SK-MEL-5 (cell line): ENCODE results near the gene XRCC6. TPM values are rescaled to one million over a fixed set of nuclear protein-coding genes. Genes with fewer than 3 reads are reported as not detected.
"Not testable (repeated sequence)": the region's sequence is repeated elsewhere in the genome, so short reads cannot be mapped to it uniquely, and the experiment has no call there.

Source experiments
- DNase-seq: peaks from one replicate; pipeline ENCODE4 v3.0.0-alpha.2; 2016; ENCODE audit warnings: low read depth, low spot score
- in situ Hi-C: cut with HindIII; loops from 2 replicates; pipeline ENCODE4 v1.10.0; 2016; ENCODE audit warnings: low sequenced_read_pairs, high pct_unique_total_duplicates, low pct_unique_long_range_greater_than_20kb
- total RNA-seq: library from RNA; depleted of rRNA; stranded (reverse); fragments of >200 nt; shearing (Covaris generic); gene quantifications from 2 replicates; pipeline ENCODE4 v1.2.3, GENCODE V29; 2014

Gene XRCC6
- total RNA-seq, 1 experiment from 2014 or later: 584 TPM

GRCh38 chr22:41595703-41596102, 25.4 kb upstream of the XRCC6 start:
- no peak for DNase-seq
- in situ Hi-C loops: no loop called here

- DNase-seq: peak; percentile 78
- in situ Hi-C loops: no loop called here
These were observed 24.1 kb upstream of the XRCC6 start for GRCh38 chr22:41596776-41597634.

DNA sequence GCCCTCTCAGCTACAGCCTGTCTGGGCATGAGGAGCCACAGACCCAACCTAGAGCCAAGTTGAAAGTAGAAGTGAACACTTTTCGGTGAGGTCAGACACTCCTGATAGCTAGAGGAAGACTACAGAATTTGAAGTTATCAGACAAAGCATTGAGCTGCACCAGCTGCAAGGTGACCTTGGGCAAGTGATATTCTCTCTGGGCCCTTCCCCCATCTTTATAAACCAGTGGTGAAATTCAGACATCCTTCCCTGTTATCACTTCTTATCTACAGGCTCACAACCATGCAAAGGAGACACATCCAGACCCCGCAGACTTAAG, 23.5 kb upstream of the XRCC6 start:
- in situ Hi-C loops: no loop called here
- DNase-seq: no peak

DNA sequence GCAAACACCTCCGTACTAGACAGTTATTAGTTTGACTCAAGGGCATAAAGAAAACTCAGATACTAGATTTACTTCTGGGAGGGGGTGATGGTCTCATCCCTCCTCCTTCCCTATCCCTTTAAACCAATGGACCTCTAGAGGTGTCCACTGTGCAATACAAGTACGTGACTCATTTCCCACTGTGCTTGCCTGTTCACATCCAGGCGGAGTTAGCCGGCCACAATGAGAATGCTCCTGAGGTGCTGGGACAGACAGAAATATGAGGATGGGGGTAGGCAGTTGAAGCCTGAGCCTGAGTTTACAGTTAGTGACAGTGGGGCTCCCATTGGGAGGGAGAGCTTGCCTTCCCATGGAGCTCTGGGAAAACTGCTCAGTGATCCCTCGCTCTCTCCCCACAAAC, 23.0 kb upstream of the XRCC6 start:
- in situ Hi-C loops: no loop called here
- DNase-seq: no peak

DNA sequence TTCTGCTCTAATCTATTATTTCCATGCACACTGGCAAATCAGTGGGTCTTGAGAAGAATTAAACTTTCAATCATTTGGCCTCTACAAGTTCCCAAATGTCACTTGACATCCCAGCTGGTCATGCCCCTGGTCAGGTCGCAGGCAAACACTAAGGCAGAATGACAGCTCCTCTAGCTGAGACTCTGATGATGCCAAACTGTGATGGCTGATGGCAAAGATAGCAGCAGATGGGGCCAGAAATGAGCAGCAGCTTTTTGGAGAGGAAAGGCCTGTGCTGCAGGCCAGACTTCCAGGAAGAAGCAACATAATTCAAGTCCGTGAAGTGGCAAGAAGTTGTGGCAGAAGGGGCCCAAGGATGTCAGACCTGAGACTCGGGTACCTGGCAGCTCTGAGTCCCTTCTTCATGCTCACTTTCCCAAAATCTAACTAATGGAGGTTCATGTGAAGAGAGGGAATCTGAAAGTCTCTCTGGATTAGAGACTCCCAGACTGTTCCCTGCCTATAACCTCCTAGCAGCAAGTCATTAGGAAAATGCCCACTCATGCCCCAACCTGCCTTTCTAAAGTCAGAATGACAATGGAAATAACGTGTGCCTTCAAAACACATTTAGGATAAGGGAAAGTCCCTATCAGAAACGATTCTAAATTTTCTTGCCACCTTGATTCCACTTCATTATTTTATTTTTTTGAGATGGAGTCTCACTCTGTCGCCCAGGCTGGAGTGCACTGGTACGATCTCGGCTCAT, 22.0 kb upstream of the XRCC6 start:
- in situ Hi-C loops: no loop called here
- no peak for DNase-seq

DNA sequence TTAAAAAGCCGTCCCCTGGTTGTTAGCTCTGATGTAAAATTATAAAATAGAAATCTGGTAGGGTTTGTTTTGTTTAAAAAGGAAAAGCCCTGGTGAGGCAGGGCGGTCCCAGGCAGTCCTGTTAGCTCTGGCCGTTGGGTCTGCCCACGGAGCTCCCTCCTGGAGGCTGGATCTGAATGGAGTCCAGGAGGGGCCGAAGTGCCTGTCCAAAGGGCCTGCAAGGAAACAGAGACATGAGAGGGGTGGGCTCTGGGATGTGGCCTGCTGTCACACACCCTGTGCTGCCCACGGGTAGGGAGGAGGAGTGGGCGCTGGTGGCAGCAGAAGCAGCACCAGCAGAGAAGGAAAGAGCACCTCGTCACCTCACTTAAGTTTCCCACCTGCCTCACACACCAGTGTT, 20.1 kb upstream of the XRCC6 start:
- in situ Hi-C loops: no loop called here
- no peak for DNase-seq

- in situ Hi-C loops: no loop called here
- DNase-seq: no peak
These were observed 17.2 kb upstream of the XRCC6 start for GRCh38 chr22:41603873-41604332.

DNA sequence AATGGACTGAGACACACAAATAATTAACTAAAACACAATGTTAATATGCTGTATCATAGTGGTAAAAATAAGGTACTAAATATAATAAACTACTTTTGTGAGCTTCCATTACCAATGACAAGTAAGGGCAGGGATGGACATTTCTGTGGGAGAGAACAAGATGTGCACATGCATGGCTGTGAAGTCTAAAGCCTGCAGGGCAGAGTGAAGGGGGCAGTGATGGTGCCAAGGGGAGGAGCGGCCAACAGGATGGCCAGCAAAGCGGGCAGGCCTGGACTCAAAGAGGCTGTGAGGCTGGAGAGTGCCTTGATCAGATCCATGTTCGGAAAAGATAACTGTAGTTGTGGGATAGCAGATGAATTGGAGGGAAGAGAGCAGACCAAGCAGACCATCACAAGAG, 12.7 kb upstream of the XRCC6 start:
- in situ Hi-C loops: no loop called here
- DNase-seq: no peak

- no peak for DNase-seq
- in situ Hi-C loops: no loop called here
These were observed 8.3 kb upstream of the XRCC6 start for GRCh38 chr22:41612603-41613306.

- no peak for DNase-seq
- in situ Hi-C loops: no loop called here
These were observed 7.6 kb upstream of the XRCC6 start for GRCh38 chr22:41613456-41613855.

- in situ Hi-C loops: no loop called here
These were observed 1.0 kb upstream of the XRCC6 start for GRCh38 chr22:41619979-41620588.

GRCh38 chr22:41620589-41621098, 451 bp upstream of the XRCC6 start, which contains the start of gene DESI1:
TSS of gene DESI1 (minus strand) at chr22:41621043. CDS start at chr22:41620839, 204 bp downstream.
- DNase-seq: no peak
- in situ Hi-C loops: no loop called here

More at GRCh38 chr22:41619979-41620588, 1.0 kb upstream of the XRCC6 start:
- peak; percentile 16 for DNase-seq

- DNase-seq: no peak
- in situ Hi-C loops: no loop called here
These were observed 750 bp downstream of the XRCC6 start for GRCh38 chr22:41621911-41622179.

DNA sequence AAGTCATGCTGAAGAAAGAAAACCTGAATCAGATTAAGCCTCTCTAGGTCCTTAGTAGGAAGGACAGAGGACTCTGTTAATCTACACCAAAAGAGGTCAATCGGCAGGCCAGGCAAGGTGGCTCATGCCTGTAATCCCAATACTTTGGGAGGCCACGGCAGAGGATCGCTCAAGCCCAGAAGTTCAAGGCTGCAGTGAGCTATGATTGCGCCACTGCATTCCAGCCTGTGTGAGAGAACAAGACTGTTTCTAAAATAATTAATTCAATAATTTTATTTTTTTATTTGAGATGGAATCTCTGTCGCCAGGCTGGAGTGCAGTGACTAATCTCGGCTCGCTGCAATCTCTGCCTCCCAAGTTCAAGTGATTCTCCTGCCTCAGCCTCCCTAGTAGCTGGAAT, 4.5 kb downstream of the XRCC6 start:
- no peak for DNase-seq

GRCh38 chr22:41631115-41631514, 10.0 kb downstream of the XRCC6 start:
- DNase-seq, in situ Hi-C loops: not testable (repeated sequence)

More for the DNA sequence above, 4.5 kb downstream of the XRCC6 start:
- in situ Hi-C loops: no loop called here

- DNase-seq, in situ Hi-C loops: not testable (repeated sequence)
These were observed 10.5 kb downstream of the XRCC6 start for GRCh38 chr22:41631615-41632014.

- DNase-seq, in situ Hi-C loops: not testable (repeated sequence)
These were observed 13.5 kb downstream of the XRCC6 start for GRCh38 chr22:41634610-41635009.

GRCh38 chr22:41636467-41636866, 15.4 kb downstream of the XRCC6 start:
- no peak for DNase-seq
- in situ Hi-C loops: no loop called here
